ENCODE results near the gene TSHZ2. TPM values are rescaled to one million over a fixed set of nuclear protein-coding genes. Genes with fewer than 3 reads are reported as not detected.

The TSHZ2 gene
- total RNA-seq, 1 experiment from 2014 or later, result 0.07 TPM

DNA sequence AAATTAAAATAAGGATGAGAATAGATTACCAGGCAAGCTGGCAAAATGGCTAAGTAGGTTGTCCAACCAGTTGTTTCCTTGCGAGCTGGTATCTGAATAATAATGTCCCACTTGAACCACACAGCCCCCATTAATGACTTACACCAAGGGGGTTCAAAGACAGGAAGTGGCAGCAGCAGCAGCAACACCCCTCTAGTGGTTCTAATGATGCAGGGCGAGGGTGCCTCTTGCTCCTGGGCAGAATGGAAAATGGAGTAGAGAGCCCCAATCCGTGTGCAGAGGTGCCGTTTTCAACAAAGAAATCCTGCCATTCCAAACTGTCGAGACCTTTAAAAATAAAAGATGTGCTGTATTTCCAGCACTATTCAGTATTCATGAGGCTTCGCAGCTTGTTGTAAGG, 218.1 kb downstream of the TSHZ2 start:
- ChIA-PET POLR2A (no interaction called here), RAD21 (ENCODE audit: low non-redundant PET in 1 of 2, low total read pairs in 2 of 2, uncharacterized antibody in 2 of 2, unreplicated experiment in 2 of 2) (no interaction called here), CTCF (no interaction called here)
- no peak overlapping the region for H3K4me2 ChIP-seq (ENCODE audit: low read length)
- H3K4me1 ChIP-seq (ENCODE audit: control insufficient read depth in 1 of 2, insufficient read depth in 2 of 2, low read length in 2 of 2), result no peaks in the 10 kb centered on the region
- TF ChIP-seq POLR2A (IDR thresholded peaks at IDR 0.05; ENCODE audit: borderline replicate concordance, extremely low read depth, insufficient read depth, insufficient read length) (no peak), RAD21 (IDR thresholded peaks at IDR 0.05; ENCODE audit: low read depth) (no peak), ZNF274 (IDR thresholded peaks at IDR 0.05; ENCODE audit: low read depth, low read length) (no peak), ELF1 (IDR thresholded peaks at IDR 0.05; ENCODE audit: borderline replicate concordance, low read depth) (no peak), EZH2 (IDR thresholded peaks at IDR 0.05) (no peak), JUND (IDR thresholded peaks at IDR 0.05) (no peak), EGR1 (IDR thresholded peaks at IDR 0.05; ENCODE audit: low read depth) (no peak), FOSL1 (IDR thresholded peaks at IDR 0.05; ENCODE audit: low read depth) (no peak)
- TF ChIP-seq, protein P1, sequence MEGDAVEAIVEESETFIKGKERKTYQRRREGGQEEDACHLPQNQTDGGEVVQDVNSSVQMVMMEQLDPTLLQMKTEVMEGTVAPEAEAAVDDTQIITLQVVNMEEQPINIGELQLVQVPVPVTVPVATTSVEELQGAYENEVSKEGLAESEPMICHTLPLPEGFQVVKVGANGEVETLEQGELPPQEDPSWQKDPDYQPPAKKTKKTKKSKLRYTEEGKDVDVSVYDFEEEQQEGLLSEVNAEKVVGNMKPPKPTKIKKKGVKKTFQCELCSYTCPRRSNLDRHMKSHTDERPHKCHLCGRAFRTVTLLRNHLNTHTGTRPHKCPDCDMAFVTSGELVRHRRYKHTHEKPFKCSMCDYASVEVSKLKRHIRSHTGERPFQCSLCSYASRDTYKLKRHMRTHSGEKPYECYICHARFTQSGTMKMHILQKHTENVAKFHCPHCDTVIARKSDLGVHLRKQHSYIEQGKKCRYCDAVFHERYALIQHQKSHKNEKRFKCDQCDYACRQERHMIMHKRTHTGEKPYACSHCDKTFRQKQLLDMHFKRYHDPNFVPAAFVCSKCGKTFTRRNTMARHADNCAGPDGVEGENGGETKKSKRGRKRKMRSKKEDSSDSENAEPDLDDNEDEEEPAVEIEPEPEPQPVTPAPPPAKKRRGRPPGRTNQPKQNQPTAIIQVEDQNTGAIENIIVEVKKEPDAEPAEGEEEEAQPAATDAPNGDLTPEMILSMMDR (IDR thresholded peaks at IDR 0.05 in 2 of 3, conservative IDR thresholded peaks at IDR 0.05 in 1 of 3; ENCODE audit: borderline replicate concordance in 1 of 3, insufficient read depth in 1 of 3, low read depth in 2 of 3, low read length in 2 of 3), result no peak
- TF ChIP-seq, protein P2, sequence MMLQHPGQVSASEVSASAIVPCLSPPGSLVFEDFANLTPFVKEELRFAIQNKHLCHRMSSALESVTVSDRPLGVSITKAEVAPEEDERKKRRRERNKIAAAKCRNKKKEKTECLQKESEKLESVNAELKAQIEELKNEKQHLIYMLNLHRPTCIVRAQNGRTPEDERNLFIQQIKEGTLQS (IDR thresholded peaks at IDR 0.05), result no peak
- no peak overlapping the region for H3K27ac ChIP-seq (ENCODE audit: low read depth, low read length)
- H3K9me2 ChIP-seq (ENCODE audit: insufficient read depth), result no peaks in the 10 kb centered on the region
- intact Hi-C loops (cut with micrococcal nuclease), result no loop called here
- no peaks in the 10 kb centered on the region for H3K36me3 ChIP-seq (ENCODE audit: control insufficient read depth in 1 of 2, insufficient read depth in 2 of 2, low read length in 2 of 2)
- DNase-seq (ENCODE audit: low read depth, low spot score) (no peak), ATAC-seq (no peak)
- no peak overlapping the region for H3K4me3 ChIP-seq (replicated peaks in 1 of 2; ENCODE audit: low read depth in 1 of 2, low read length in 2 of 2)
- H4K20me1 ChIP-seq (ENCODE audit: insufficient read depth), result no peaks in the 10 kb centered on the region
- H3K9me3 ChIP-seq (ENCODE audit: control insufficient read depth in 1 of 2, insufficient read depth in 1 of 2, low read depth in 1 of 2, low read length in 2 of 2), result no peaks in the 10 kb centered on the region
- H3K9ac ChIP-seq (ENCODE audit: low read length), result no peak overlapping the region
- H2AFZ ChIP-seq (ENCODE audit: low read depth, low read length, poor library complexity, severe bottlenecking), result no peak overlapping the region
- H3K79me2 ChIP-seq (ENCODE audit: insufficient read depth, low read length), result no peaks in the 10 kb centered on the region
- H3K27me3 ChIP-seq (ENCODE audit: insufficient read depth, low read length), result peaks cover 57% of the 10 kb centered on the region
- no TSS peak for BruUV-seq (replicated peaks)

DNA sequence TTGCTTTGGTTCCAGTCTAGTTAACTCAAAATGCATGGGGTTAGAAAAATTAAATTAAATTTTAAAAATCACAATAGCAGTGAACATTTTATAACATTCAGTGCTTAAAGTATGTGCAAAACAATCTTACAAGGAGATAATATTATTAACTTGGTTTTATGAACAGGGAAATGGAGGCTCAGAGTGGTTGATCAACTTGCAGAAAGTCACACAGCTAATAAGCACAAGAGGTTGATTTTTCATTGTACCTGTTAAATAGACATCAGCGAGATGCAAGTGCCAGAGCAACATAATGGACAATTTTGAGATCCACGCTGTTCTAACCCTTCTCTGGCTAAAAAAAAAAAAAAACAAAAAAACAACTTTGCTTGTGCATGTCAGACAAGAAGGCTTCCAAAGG, 219.8 kb downstream of the TSHZ2 start:
- no peaks in the 10 kb centered on the region for H3K9me2 ChIP-seq (ENCODE audit: insufficient read depth)
- no peak overlapping the region for H3K9ac ChIP-seq (ENCODE audit: low read length)
- CTCF ChIA-PET, result no interaction called here
- H4K20me1 ChIP-seq (ENCODE audit: insufficient read depth), result no peaks in the 10 kb centered on the region
- POLR2A ChIA-PET, result no interaction called here
- intact Hi-C loops (cut with micrococcal nuclease), result no loop called here
- no peak overlapping the region for H3K4me2 ChIP-seq (ENCODE audit: low read length)
- no peaks in the 10 kb centered on the region for H3K9me3 ChIP-seq (ENCODE audit: control insufficient read depth in 1 of 2, insufficient read depth in 1 of 2, low read depth in 1 of 2, low read length in 2 of 2)
- no peaks in the 10 kb centered on the region for H3K4me1 ChIP-seq (ENCODE audit: control insufficient read depth in 1 of 2, insufficient read depth in 2 of 2, low read length in 2 of 2)
- no peak overlapping the region for H3K4me3 ChIP-seq (replicated peaks in 1 of 2; ENCODE audit: low read depth in 1 of 2, low read length in 2 of 2)
- H2AFZ ChIP-seq (ENCODE audit: low read depth, low read length, poor library complexity, severe bottlenecking), result no peak overlapping the region
- RAD21 ChIA-PET (ENCODE audit: low non-redundant PET in 1 of 2, low total read pairs in 2 of 2, uncharacterized antibody in 2 of 2, unreplicated experiment in 2 of 2), result no interaction called here
- no TSS peak for BruUV-seq (replicated peaks)
- no peaks in the 10 kb centered on the region for H3K79me2 ChIP-seq (ENCODE audit: insufficient read depth, low read length)
- H3K36me3 ChIP-seq (ENCODE audit: control insufficient read depth in 1 of 2, insufficient read depth in 2 of 2, low read length in 2 of 2), result no peaks in the 10 kb centered on the region
- no peak for ATAC-seq
- DNase-seq (ENCODE audit: low read depth, low spot score), result no peak
- peaks cover 61% of the 10 kb centered on the region for H3K27me3 ChIP-seq (ENCODE audit: insufficient read depth, low read length)
- H3K27ac ChIP-seq (ENCODE audit: low read depth, low read length), result no peak overlapping the region
- TF ChIP-seq EGR1 (IDR thresholded peaks at IDR 0.05; ENCODE audit: low read depth) (no peak), EZH2phosphoT487 (IDR thresholded peaks at IDR 0.05; ENCODE audit: borderline replicate concordance) (no peak), YY1 (IDR thresholded peaks at IDR 0.05; ENCODE audit: extremely low read depth, insufficient replicate concordance, low read depth, low read length) (no peak), CBX3 (IDR thresholded peaks at IDR 0.05; ENCODE audit: low read depth) (no peak), POLR2AphosphoS5 (IDR thresholded peaks at IDR 0.05; ENCODE audit: low read depth, low read length) (no peak), FOSL1 (IDR thresholded peaks at IDR 0.05; ENCODE audit: low read depth) (no peak), JUND (IDR thresholded peaks at IDR 0.05) (no peak), TCF7L2 (IDR thresholded peaks at IDR 0.05; ENCODE audit: borderline replicate concordance, extremely low read depth, insufficient read depth, insufficient read length) (no peak), SRF (IDR thresholded peaks at IDR 0.05; ENCODE audit: low read depth) (no peak), RAD21 (IDR thresholded peaks at IDR 0.05; ENCODE audit: low read depth) (no peak), ZNF274 (IDR thresholded peaks at IDR 0.05; ENCODE audit: low read depth, low read length) (no peak), CEBPB (IDR thresholded peaks at IDR 0.05; ENCODE audit: low read depth) (no peak), SIN3A (IDR thresholded peaks at IDR 0.05; ENCODE audit: low read depth) (no peak), ELF1 (IDR thresholded peaks at IDR 0.05; ENCODE audit: borderline replicate concordance, low read depth) (no peak)
- TF ChIP-seq, protein P3, sequence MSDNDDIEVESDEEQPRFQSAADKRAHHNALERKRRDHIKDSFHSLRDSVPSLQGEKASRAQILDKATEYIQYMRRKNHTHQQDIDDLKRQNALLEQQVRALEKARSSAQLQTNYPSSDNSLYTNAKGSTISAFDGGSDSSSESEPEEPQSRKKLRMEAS (IDR thresholded peaks at IDR 0.05), result no peak
- TF ChIP-seq, protein P2 (IDR thresholded peaks at IDR 0.05), result no peak

All from HCT116 (cell line).